HG02623 (cell line): ENCODE measurements around the gene FBLN5.

Experiments
- ATAC-seq: cut with Tn5 transposase; IDR thresholded peaks from one replicate; pipeline ENCODE4 v1.9.1; 2021; ENCODE audit warnings: moderate library complexity; ENCODE audit not compliant: unreplicated experiment

FBLN5 gene

GRCh38 chr14:91835920-91836843 is 111.3 kb downstream of the FBLN5 start:
- peak; percentile 59 for ATAC-seq

GRCh38 chr14:91835197-91835919 is 112.1 kb downstream of the FBLN5 start:
- ATAC-seq = peak; percentile 8

GRCh38 chr14:91834571-91834970 is 112.9 kb downstream of the FBLN5 start:
- no peak for ATAC-seq

DNA sequence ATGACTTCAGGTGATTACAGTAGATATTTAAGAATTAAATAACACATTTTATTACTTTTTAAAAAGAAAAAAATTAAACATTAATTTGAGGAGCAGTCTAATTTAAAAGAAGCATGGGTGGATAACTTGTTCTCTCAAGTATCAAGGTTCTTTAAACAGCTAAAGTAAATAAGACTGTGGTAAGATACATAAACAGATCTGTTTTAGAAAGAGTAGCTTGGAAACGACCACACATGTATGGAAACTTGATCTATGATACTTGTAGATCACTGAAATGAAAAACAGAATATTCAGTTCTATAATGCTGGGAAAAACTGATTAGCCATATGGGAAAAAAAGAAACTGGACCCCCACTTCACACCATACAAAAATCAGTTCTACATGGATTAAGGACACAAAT is 116.2 kb downstream of the FBLN5 start:
- ATAC-seq = no peak

DNA sequence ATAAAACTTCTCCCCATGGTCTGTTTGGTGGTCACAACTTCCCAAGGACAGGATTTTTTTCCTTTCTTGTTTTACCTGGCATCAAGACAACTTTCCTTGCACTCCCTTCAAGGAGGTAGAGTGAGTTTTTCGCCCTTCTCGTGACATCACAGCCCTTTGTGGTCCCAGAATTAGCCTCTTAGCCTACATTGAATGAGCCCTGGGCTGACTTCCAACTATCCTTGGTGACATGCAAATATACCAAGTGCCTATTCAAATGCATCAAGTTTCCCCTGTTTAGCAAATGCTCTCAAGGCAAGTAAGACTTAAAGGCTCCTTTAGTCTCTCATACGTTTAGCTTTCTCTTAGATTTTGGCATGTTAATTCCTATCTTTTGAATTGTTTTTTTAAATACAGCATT is 116.7 kb downstream of the FBLN5 start:
- peak; percentile 91 for ATAC-seq

GRCh38 chr14:91829511-91829910 is 118.0 kb downstream of the FBLN5 start:
- ATAC-seq = no peak

DNA sequence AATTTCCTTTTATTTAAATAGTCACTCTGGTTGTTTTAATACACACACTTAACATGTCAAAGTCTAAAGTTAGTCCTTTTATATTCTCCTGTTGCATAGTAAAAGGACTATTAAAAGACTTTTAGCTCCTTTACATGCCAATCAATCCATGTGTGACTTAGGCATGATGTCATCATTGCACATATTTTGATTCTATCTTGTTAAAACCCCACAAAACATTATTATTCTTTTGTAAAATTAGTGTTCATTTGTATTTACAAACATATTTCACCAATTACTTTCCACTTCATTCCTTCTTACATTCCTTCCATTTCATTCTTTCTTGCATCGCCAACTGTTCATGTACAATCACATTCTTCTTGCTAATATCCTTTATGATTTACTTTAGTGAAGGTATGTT is 119.7 kb downstream of the FBLN5 start:
- no peak for ATAC-seq
